Dendritic cell treated with granulocyte-macrophage colony-stimulating factor and Interleukin-4, amounts not matched to agents 40 ng/mL and 50 ng/mL, for 4 days (primary cell): ENCODE measurements around the gene TBC1D4.
A peak's percentile ranks its signal among the peaks of the same experiment; 100 is the strongest.

Source experiments
- H3K27ac Mint-ChIP-seq: one replicate; pipeline ENCODE4 v1.8.0; 2022; ENCODE audit warnings: mild to moderate bottlenecking, mixed read lengths
- H3K27me3 Mint-ChIP-seq: one replicate; pipeline ENCODE4 v1.8.0; 2022; ENCODE audit warnings: mild to moderate bottlenecking, mixed read lengths
- H3K36me3 Mint-ChIP-seq: one replicate; pipeline ENCODE4 v1.8.0; 2022; ENCODE audit warnings: low read depth, mixed read lengths
- H3K4me1 Mint-ChIP-seq: one replicate; pipeline ENCODE4 v1.8.0; 2022; ENCODE audit warnings: low read depth, mixed read lengths
- H3K4me3 Mint-ChIP-seq: one replicate; pipeline ENCODE4 v1.8.0; 2022; ENCODE audit warnings: mild to moderate bottlenecking, moderate library complexity, mixed read lengths
- H3K9me3 Mint-ChIP-seq: one replicate; pipeline ENCODE4 v1.8.0; 2022; ENCODE audit warnings: mixed read lengths
- intact Hi-C: fragments of 100-400 bp; cut with micrococcal nuclease; formaldehyde crosslinking; loops from one replicate; pipeline ENCODE4 v1.15.0; 2022

The TBC1D4 gene

GRCh38 chr13:75506018-75506417 lies 24.0 kb upstream of the TBC1D4 start:
- Mint-ChIP-seq H3K36me3 (no peaks in the 10 kb centered on the region), H3K9me3 (peaks cover 9% of the 10 kb centered on the region), H3K27ac (peak overlapping the region; percentile 88), H3K4me1 (peaks cover 35% of the 10 kb centered on the region), H3K27me3 (peaks cover 5% of the 10 kb centered on the region), H3K4me3 (no peak overlapping the region)
- intact Hi-C loops, result loop anchor here (5.0 kb wide), 1 partner anchor 41 kb away; the partner anchor contains the start of gene UCHL3

DNA sequence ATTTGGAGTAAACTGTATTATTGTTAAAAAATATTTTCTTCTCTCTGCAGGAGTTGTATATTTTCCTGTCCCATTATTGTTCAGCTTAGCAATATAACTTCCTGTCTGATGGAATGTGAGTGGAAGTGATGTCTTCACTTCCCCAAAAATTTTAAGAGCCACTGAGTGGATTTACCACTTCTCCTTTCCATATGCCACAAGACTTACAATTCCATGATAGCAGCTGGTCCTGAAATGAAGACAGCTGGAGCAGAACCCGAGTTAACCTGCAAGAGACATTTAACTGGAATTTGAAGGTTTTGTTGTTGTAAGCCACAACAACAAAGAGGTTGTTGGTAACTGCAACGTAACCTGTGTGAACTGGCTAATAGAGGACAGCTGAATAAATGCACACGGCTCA lies 23.4 kb upstream of the TBC1D4 start:
- H3K4me3 Mint-ChIP-seq, result no peak overlapping the region
- peaks cover 5% of the 10 kb centered on the region for H3K27me3 Mint-ChIP-seq

GRCh38 chr13:75495938-75496337 lies 14.0 kb upstream of the TBC1D4 start:
- Mint-ChIP-seq H3K27ac (no peak overlapping the region), H3K36me3 (no peaks in the 10 kb centered on the region), H3K4me3 (no peak overlapping the region), H3K27me3 (peaks cover 13% of the 10 kb centered on the region), H3K4me1 (no peaks in the 10 kb centered on the region), H3K9me3 (no peaks in the 10 kb centered on the region)
- intact Hi-C loops, result no loop called here

More for the DNA sequence above, 23.4 kb upstream of the TBC1D4 start:
- Mint-ChIP-seq H3K4me1 (peaks cover 35% of the 10 kb centered on the region), H3K27ac (peak overlapping the region; percentile 88), H3K36me3 (no peaks in the 10 kb centered on the region), H3K9me3 (peaks cover 9% of the 10 kb centered on the region)
- intact Hi-C loops, result loop anchor here (1.0 to 5.0 kb wide), 2 partner anchors 23 to 42 kb away; partner anchors contain the start of genes TBC1D4 and UCHL3

GRCh38 chr13:75494491-75494890 lies 12.5 kb upstream of the TBC1D4 start:
- no peak overlapping the region for H3K27ac Mint-ChIP-seq
- intact Hi-C loops, result no loop called here
- H3K4me1 Mint-ChIP-seq, result peaks cover 4% of the 10 kb centered on the region
- H3K9me3 Mint-ChIP-seq, result no peaks in the 10 kb centered on the region
- H3K36me3 Mint-ChIP-seq, result no peaks in the 10 kb centered on the region
- peaks cover 13% of the 10 kb centered on the region for H3K27me3 Mint-ChIP-seq
- no peak overlapping the region for H3K4me3 Mint-ChIP-seq

DNA sequence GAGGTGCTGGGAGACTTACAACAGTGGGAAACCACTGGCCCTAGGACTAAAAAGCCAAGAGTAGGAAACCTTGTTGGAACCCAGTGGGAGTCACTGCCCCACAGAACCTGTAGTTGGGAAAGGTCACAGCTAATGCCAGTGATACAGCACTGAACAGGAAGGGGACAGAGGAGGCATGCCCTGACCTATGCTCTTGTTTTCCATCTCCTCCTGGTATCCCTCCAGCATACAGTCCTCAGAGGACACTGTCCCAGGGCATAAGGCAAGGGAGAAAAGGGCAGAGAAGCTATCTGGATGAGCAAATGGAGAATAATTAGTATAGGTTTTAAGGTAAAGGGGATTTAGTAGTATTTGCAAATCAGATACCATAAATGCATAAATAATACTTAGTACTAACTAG lies 11.2 kb upstream of the TBC1D4 start:
- peaks cover 13% of the 10 kb centered on the region for H3K27me3 Mint-ChIP-seq
- no peaks in the 10 kb centered on the region for H3K36me3 Mint-ChIP-seq
- intact Hi-C loops, result no loop called here

GRCh38 chr13:75492389-75492788 lies 10.4 kb upstream of the TBC1D4 start:
- no peak overlapping the region for H3K27ac Mint-ChIP-seq
- no peaks in the 10 kb centered on the region for H3K9me3 Mint-ChIP-seq
- intact Hi-C loops, result no loop called here
- H3K36me3 Mint-ChIP-seq, result no peaks in the 10 kb centered on the region
- H3K4me1 Mint-ChIP-seq, result peaks cover 9% of the 10 kb centered on the region
- H3K27me3 Mint-ChIP-seq, result peaks cover 19% of the 10 kb centered on the region
- no peak overlapping the region for H3K4me3 Mint-ChIP-seq

More for the DNA sequence above, 11.2 kb upstream of the TBC1D4 start:
- H3K27ac Mint-ChIP-seq, result no peak overlapping the region
- no peaks in the 10 kb centered on the region for H3K9me3 Mint-ChIP-seq
- H3K4me3 Mint-ChIP-seq, result no peak overlapping the region
- peaks cover 9% of the 10 kb centered on the region for H3K4me1 Mint-ChIP-seq

- Mint-ChIP-seq H3K4me3 (no peak overlapping the region), H3K27ac (no peak overlapping the region), H3K4me1 (peaks cover 9% of the 10 kb centered on the region), H3K27me3 (peaks cover 21% of the 10 kb centered on the region), H3K9me3 (no peaks in the 10 kb centered on the region), H3K36me3 (no peaks in the 10 kb centered on the region)
- intact Hi-C loops, result no loop called here
These were observed 9.4 kb upstream of the TBC1D4 start for GRCh38 chr13:75491376-75491775.

GRCh38 chr13:75489502-75490263 lies 7.7 kb upstream of the TBC1D4 start:
- H3K27ac Mint-ChIP-seq, result no peak overlapping the region
- intact Hi-C loops, result no loop called here
- no peaks in the 10 kb centered on the region for H3K9me3 Mint-ChIP-seq
- H3K4me3 Mint-ChIP-seq, result no peak overlapping the region
- no peaks in the 10 kb centered on the region for H3K36me3 Mint-ChIP-seq
- H3K27me3 Mint-ChIP-seq, result peaks cover 30% of the 10 kb centered on the region
- H3K4me1 Mint-ChIP-seq, result peaks cover 23% of the 10 kb centered on the region

DNA sequence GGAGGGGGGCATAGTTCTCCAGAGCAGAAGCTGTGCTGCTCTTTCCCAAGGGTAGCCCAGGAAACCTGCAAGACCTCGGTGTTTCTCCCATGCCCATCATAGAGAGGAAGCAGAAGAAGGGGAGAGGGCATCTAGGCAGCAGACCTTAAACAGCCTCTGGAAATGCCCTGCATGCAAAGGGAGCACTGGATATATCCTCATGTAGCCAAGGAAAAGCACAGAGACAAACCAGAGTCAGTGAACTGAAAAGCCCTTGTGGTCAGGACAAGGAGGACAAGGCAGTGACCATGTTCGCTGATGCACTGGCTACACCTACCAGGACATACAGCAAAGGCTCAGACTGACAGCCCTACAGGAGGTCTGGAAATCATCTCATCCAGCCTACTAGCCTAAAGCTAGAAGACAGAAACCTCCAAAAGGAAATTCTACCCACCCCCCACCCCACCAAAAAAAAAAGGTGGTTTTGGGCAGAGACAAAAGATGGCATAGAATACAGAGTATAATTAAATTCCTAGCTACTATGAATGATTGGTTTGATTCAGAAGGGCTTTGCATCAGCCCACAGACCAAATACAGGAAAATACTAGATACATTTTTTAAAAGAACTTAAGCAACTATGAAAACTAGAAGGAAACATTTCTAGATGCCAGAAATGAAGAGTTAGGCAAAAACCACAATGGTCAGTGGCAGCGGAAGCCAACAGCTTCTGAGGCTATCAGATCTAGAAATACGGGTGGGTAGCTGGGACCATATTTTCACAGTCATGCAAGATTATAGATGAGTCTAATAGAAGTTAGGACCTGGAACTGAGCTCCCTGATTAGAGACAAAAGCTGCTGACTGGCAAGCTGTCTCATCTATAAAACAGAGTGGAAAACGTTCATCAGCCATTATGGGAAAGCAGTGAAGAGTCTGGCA lies 4.4 kb upstream of the TBC1D4 start:
- Mint-ChIP-seq H3K36me3 (peaks cover 7% of the 10 kb centered on the region), H3K27ac (no peak overlapping the region), H3K9me3 (no peaks in the 10 kb centered on the region), H3K27me3 (peaks cover 32% of the 10 kb centered on the region), H3K4me1 (peaks cover 23% of the 10 kb centered on the region), H3K4me3 (no peak overlapping the region)
- intact Hi-C loops, result no loop called here

- H3K4me3 Mint-ChIP-seq, result no peak overlapping the region
- no peaks in the 10 kb centered on the region for H3K9me3 Mint-ChIP-seq
- intact Hi-C loops, result no loop called here
- no peak overlapping the region for H3K27ac Mint-ChIP-seq
- H3K36me3 Mint-ChIP-seq, result peaks cover 7% of the 10 kb centered on the region
- peaks cover 41% of the 10 kb centered on the region for H3K27me3 Mint-ChIP-seq
- peaks cover 32% of the 10 kb centered on the region for H3K4me1 Mint-ChIP-seq
These were observed 3.5 kb upstream of the TBC1D4 start for GRCh38 chr13:75485286-75486062.

GRCh38 chr13:75482820-75483079 lies 781 bp upstream of the TBC1D4 start:
- H3K36me3 Mint-ChIP-seq, result peaks cover 7% of the 10 kb centered on the region
- intact Hi-C loops, result loop anchor here (1.0 to 5.0 kb wide), 3 partner anchors 23 to 110 kb away; partner anchors contain the start of gene UCHL3
- H3K27ac Mint-ChIP-seq, result peak overlapping the region; percentile 90
- no peaks in the 10 kb centered on the region for H3K9me3 Mint-ChIP-seq
- peaks cover 57% of the 10 kb centered on the region for H3K27me3 Mint-ChIP-seq
- peak overlapping the region; percentile 84 for H3K4me3 Mint-ChIP-seq
- peaks cover 34% of the 10 kb centered on the region for H3K4me1 Mint-ChIP-seq

GRCh38 chr13:75481176-75482069 lies 546 bp downstream of the TBC1D4 start:
- peaks cover 54% of the 10 kb centered on the region for H3K27me3 Mint-ChIP-seq
- peaks cover 7% of the 10 kb centered on the region for H3K36me3 Mint-ChIP-seq
- peak overlapping the region; percentile 90 for H3K27ac Mint-ChIP-seq
- intact Hi-C loops, result loop anchor here (1.0 to 5.0 kb wide), 3 partner anchors 24 to 109 kb away; partner anchors contain the start of gene UCHL3
- no peaks in the 10 kb centered on the region for H3K9me3 Mint-ChIP-seq
- peak overlapping the region; percentile 84 for H3K4me3 Mint-ChIP-seq
- H3K4me1 Mint-ChIP-seq, result peaks cover 34% of the 10 kb centered on the region
